Mesenchymal stem cell (in vitro differentiated cells and primary cell): ENCODE measurements around the gene ZBED4.

ENCODE experiments used
- DNase-seq: peaks from one replicate; pipeline ENCODE4 v3.0.0-alpha.2; 2013
- H2AFZ ChIP-seq: one replicate; pipeline ENCODE4 v1.6.1; 2013; ENCODE audit warnings: low read depth, mild to moderate bottlenecking, control low read depth, inconsistent platforms, low read length, moderate library complexity
- H2AK5ac ChIP-seq: 2 replicates; pipeline ENCODE4 v1.6.1; 2013; ENCODE audit warnings: low read length, moderate library complexity, mild to moderate bottlenecking, inconsistent platforms; ENCODE audit not compliant: severe bottlenecking
- H2BK120ac ChIP-seq: one replicate; pipeline ENCODE4 v1.6.1; 2013; ENCODE audit warnings: low read depth, mild to moderate bottlenecking, inconsistent platforms, low read length, moderate library complexity
- H2BK12ac ChIP-seq, 2 experiments: one replicate each; pipeline ENCODE4 v1.6.1; 2013; ENCODE audit warnings: inconsistent platforms in 2 of 2, low read length in 2 of 2, mild to moderate bottlenecking in 2 of 2, moderate library complexity in 2 of 2, control low read depth in 1 of 2
- H2BK15ac ChIP-seq: one replicate; pipeline ENCODE4 v1.6.1; 2013; ENCODE audit warnings: mild to moderate bottlenecking, low read depth, inconsistent platforms; ENCODE audit not compliant: poor library complexity, severe bottlenecking
- H2BK5ac ChIP-seq: 2 replicates; pipeline ENCODE4 v1.6.1; 2013; ENCODE audit warnings: low read depth, mild to moderate bottlenecking, low read length, control low read depth, inconsistent platforms; ENCODE audit not compliant: poor library complexity, severe bottlenecking
- H3K14ac ChIP-seq, 2 experiments: one replicate each; pipeline ENCODE4 v1.6.1; 2013; ENCODE audit warnings: inconsistent platforms in 2 of 2, low read length in 2 of 2, control low read depth in 1 of 2, mild to moderate bottlenecking in 1 of 2, moderate library complexity in 1 of 2
- H3K18ac ChIP-seq, 2 experiments: one replicate each; pipeline ENCODE4 v1.6.1; 2013; ENCODE audit warnings: inconsistent platforms in 2 of 2, low read length in 2 of 2, control low read depth in 1 of 2, low read depth in 1 of 2, mild to moderate bottlenecking in 1 of 2
- H3K23ac ChIP-seq, 2 experiments: one replicate each; pipeline ENCODE4 v1.6.1; 2013; ENCODE audit warnings: inconsistent platforms in 2 of 2, low read length in 2 of 2, mild to moderate bottlenecking in 2 of 2, moderate library complexity in 2 of 2, control low read depth in 1 of 2
- H3K27ac ChIP-seq: 2 replicates; pipeline ENCODE4 v1.5.1; 2013; ENCODE audit warnings: mild to moderate bottlenecking, moderate library complexity, low read length, control low read depth, inconsistent platforms; ENCODE audit not compliant: poor library complexity, severe bottlenecking
- H3K27me3 ChIP-seq, 2 experiments: 2 replicates each; pipeline versions ENCODE4 v1.6.1 to v1.7.0; 2013; ENCODE audit warnings: low read length in 2 of 2, mild to moderate bottlenecking in 2 of 2, moderate library complexity in 2 of 2, control low read depth in 1 of 2, inconsistent platforms in 1 of 2; ENCODE audit not compliant: control insufficient read depth in 1 of 2, insufficient read depth in 1 of 2
- H3K36me3 ChIP-seq, 2 experiments: 2 replicates each; pipeline versions ENCODE4 v1.6.1 to v1.7.0; 2013; ENCODE audit warnings: low read length in 2 of 2, control low read depth in 1 of 2, inconsistent platforms in 1 of 2, low read depth in 1 of 2, mild to moderate bottlenecking in 1 of 2; ENCODE audit not compliant: insufficient read depth in 2 of 2, control insufficient read depth in 1 of 2
- H3K4ac ChIP-seq, 2 experiments: one replicate each; pipeline ENCODE4 v1.6.1; 2013; ENCODE audit warnings: inconsistent platforms in 2 of 2, low read length in 2 of 2, mild to moderate bottlenecking in 2 of 2, moderate library complexity in 2 of 2, control low read depth in 1 of 2, low read depth in 1 of 2
- H3K4me1 ChIP-seq: 2 replicates; pipeline ENCODE4 v1.6.1; 2013; ENCODE audit warnings: low read depth, low read length, control low read depth; ENCODE audit not compliant: control insufficient read depth, insufficient read depth
- H3K4me2 ChIP-seq: 2 replicates; pipeline ENCODE4 v1.6.1; 2013; ENCODE audit warnings: low read length, mild to moderate bottlenecking, inconsistent platforms; ENCODE audit not compliant: poor library complexity, severe bottlenecking
- H3K4me3 ChIP-seq, 2 experiments: 2 replicates each; pipeline versions ENCODE4 v1.5.1 to v1.7.0; 2013; ENCODE audit warnings: low read length in 2 of 2, mild to moderate bottlenecking in 2 of 2, control low read depth in 1 of 2, low read depth in 1 of 2; ENCODE audit not compliant: insufficient read depth in 1 of 2
- H3K79me1 ChIP-seq: replicated peaks from 2 replicates; pipeline ENCODE4 v1.6.1; 2013; ENCODE audit warnings: mild to moderate bottlenecking, control low read depth, low read length, inconsistent platforms; ENCODE audit not compliant: poor library complexity, severe bottlenecking
- H3K9ac ChIP-seq: 2 replicates; pipeline ENCODE4 v1.7.0; 2013; ENCODE audit warnings: mild to moderate bottlenecking, low read length, moderate library complexity
- H3K9me3 ChIP-seq: 2 replicates; pipeline ENCODE4 v1.7.0; 2013; ENCODE audit warnings: mild to moderate bottlenecking, low read length; ENCODE audit not compliant: control insufficient read depth
- H4K8ac ChIP-seq: one replicate; pipeline ENCODE4 v1.6.1; 2013; ENCODE audit warnings: inconsistent platforms, mild to moderate bottlenecking, low read length, moderate library complexity
- H4K91ac ChIP-seq: one replicate; pipeline ENCODE4 v1.6.1; 2013; ENCODE audit warnings: mild to moderate bottlenecking, low read length, inconsistent platforms
- WGBS: methylation state at CpG from one replicate; pipeline ENCODE4 v1.1.7; 2013; ENCODE audit warnings: mixed read lengths; 5-methylcytosine and 5-hydroxymethylcytosine counted together

ZBED4 gene

GRCh38 chr22:49863931-49864330 lies 10.3 kb downstream of the ZBED4 start:
- no peak overlapping the region for H3K14ac ChIP-seq
- H3K23ac ChIP-seq: no peak overlapping the region
- no peak for DNase-seq
- WGBS: 96% methylated on average over 2 of the region's 7 CpGs
- no peak overlapping the region for H3K27ac ChIP-seq
- no peak overlapping the region for H2BK15ac ChIP-seq
- no peak overlapping the region for H2BK120ac ChIP-seq
- H2BK5ac ChIP-seq: no peak overlapping the region
- H3K79me1 ChIP-seq: peaks cover 18% of the 10 kb centered on the region
- no peak overlapping the region for H2AFZ ChIP-seq
- no peak overlapping the region for H3K18ac ChIP-seq
- H3K36me3 ChIP-seq: peaks cover 4 to 18% of the 10 kb centered on the region in 2 experiments
- H3K4me2 ChIP-seq: no peak overlapping the region
- no peaks in the 10 kb centered on the region for H3K27me3 ChIP-seq
- H3K4me3 ChIP-seq: no peak overlapping the region
- H3K9ac ChIP-seq: no peak overlapping the region
- peaks cover 25% of the 10 kb centered on the region for H3K9me3 ChIP-seq
- no peak overlapping the region for H2BK12ac ChIP-seq
- no peak overlapping the region for H4K8ac ChIP-seq
- H4K91ac ChIP-seq: no peak overlapping the region
- no peak overlapping the region for H3K4ac ChIP-seq
- peaks cover 5% of the 10 kb centered on the region for H3K4me1 ChIP-seq
- no peak overlapping the region for H2AK5ac ChIP-seq

- Histone ChIP-seq H3K79me1 (peaks cover 20% of the 10 kb centered on the region), H4K91ac (no peak overlapping the region), H2BK12ac (no peak overlapping the region), H4K8ac (no peak overlapping the region), H3K4me3 (no peak overlapping the region), H3K27ac (no peak overlapping the region), H3K9ac (no peak overlapping the region), H2BK5ac (no peak overlapping the region), H3K4me2 (no peak overlapping the region), H3K14ac (no peak overlapping the region), H2AK5ac (no peak overlapping the region), H2BK120ac (no peak overlapping the region), H2BK15ac (no peak overlapping the region), H3K4me1 (peaks cover 5% of the 10 kb centered on the region), H3K36me3 (peaks cover 7 to 21% of the 10 kb centered on the region in 2 experiments), H3K4ac (no peak overlapping the region), H2AFZ (no peak overlapping the region), H3K18ac (no peak overlapping the region), H3K27me3 (no peaks in the 10 kb centered on the region), H3K9me3 (peaks cover 37% of the 10 kb centered on the region), H3K23ac (no peak overlapping the region)
- DNase-seq: no peak
- WGBS: 93% methylated on average over 15 of the region's 17 CpGs
These were observed 11.5 kb downstream of the ZBED4 start for GRCh38 chr22:49865156-49865555.

- Histone ChIP-seq H3K4ac (no peak overlapping the region), H3K23ac (no peak overlapping the region), H2BK12ac (no peak overlapping the region), H3K27ac (no peak overlapping the region), H3K18ac (no peak overlapping the region), H4K91ac (no peak overlapping the region), H2BK15ac (no peak overlapping the region), H3K4me2 (no peak overlapping the region), H2BK120ac (no peak overlapping the region), H3K9ac (no peak overlapping the region), H2BK5ac (no peak overlapping the region), H3K9me3 (peaks cover 39% of the 10 kb centered on the region), H3K79me1 (peaks cover 20% of the 10 kb centered on the region), H4K8ac (no peak overlapping the region), H3K27me3 (no peaks in the 10 kb centered on the region), H2AK5ac (no peak overlapping the region), H3K36me3 (peaks cover 7 to 21% of the 10 kb centered on the region in 2 experiments), H3K4me1 (peaks cover 5% of the 10 kb centered on the region), H3K14ac (no peak overlapping the region), H3K4me3 (no peak overlapping the region), H2AFZ (no peak overlapping the region)
- DNase-seq: no peak
- no CpG with 5 or more reads among the region's 2 CpGs for WGBS
These were observed 12.5 kb downstream of the ZBED4 start for GRCh38 chr22:49866134-49866533.

- Histone ChIP-seq H2BK120ac (no peak overlapping the region), H3K36me3 (peaks cover 7 to 21% of the 10 kb centered on the region in 2 experiments), H4K91ac (no peak overlapping the region)
These were observed 13.0 kb downstream of the ZBED4 start for GRCh38 chr22:49866646-49867045.

More at GRCh38 chr22:49866646-49867045, 13.0 kb downstream of the ZBED4 start:
- Histone ChIP-seq H3K27ac (no peak overlapping the region), H3K4me1 (peaks cover 5% of the 10 kb centered on the region), H2AFZ (no peak overlapping the region), H3K4me3 (no peak overlapping the region), H3K23ac (no peak overlapping the region), H2BK5ac (no peak overlapping the region), H2AK5ac (no peak overlapping the region), H4K8ac (no peak overlapping the region), H3K9me3 (peaks cover 39% of the 10 kb centered on the region), H2BK15ac (no peak overlapping the region), H3K18ac (no peak overlapping the region), H2BK12ac (no peak overlapping the region), H3K14ac (no peak overlapping the region), H3K27me3 (no peaks in the 10 kb centered on the region), H3K79me1 (peaks cover 20% of the 10 kb centered on the region), H3K4ac (no peak overlapping the region), H3K4me2 (no peak overlapping the region), H3K9ac (no peak overlapping the region)
- 87% methylated on average over 7 of the region's 8 CpGs for WGBS
- no peak for DNase-seq
